NCI-H82 treated with DMSO at 0.1 percent for 48 hours (cell line): Measurements from ENCODE around the gene CPPED1.

Experiments
- DNase-seq: peaks from one replicate; lab custom pipeline; 2025; ENCODE audit not compliant: unreplicated experiment; lab: John Stamatoyannopoulos, UW

CPPED1 gene

GRCh38 chr16:12613131-12613991, 190.3 kb downstream of the CPPED1 start:
- DNase-seq: no peak

GRCh38 chr16:12612598-12613101, 191.0 kb downstream of the CPPED1 start:
- no peak for DNase-seq

- no peak for DNase-seq
These were observed 191.6 kb downstream of the CPPED1 start for GRCh38 chr16:12611916-12612597.

GRCh38 chr16:12611006-12611477, 192.6 kb downstream of the CPPED1 start:
- no peak for DNase-seq

- DNase-seq: no peak
These were observed 193.6 kb downstream of the CPPED1 start for GRCh38 chr16:12609937-12610699.
